Naive B cell (primary cell): Measurements from ENCODE around the gene CTRL. TPM values are rescaled to one million over a fixed set of nuclear protein-coding genes. Genes with fewer than 3 reads are reported as not detected.
A peak's percentile ranks its signal among the peaks of the same experiment; 100 is the strongest.

Source experiments
- ATAC-seq, 2 donors: fragments of 150-1000 bp; cut with Tn5 transposase; 2 replicates each; pipeline ENCODE4 v1.10.0; 2021; ENCODE audit warnings: low read depth in 2 of 2, mild to moderate bottlenecking in 2 of 2, moderate library complexity in 2 of 2
- DNase-seq: peaks from one replicate; pipeline ENCODE4 v3.0.0; 2022
- H3K27ac Mint-ChIP-seq, 6 donors: one replicate each; pipeline ENCODE4 v1.8.0; 2020 to 2022; ENCODE audit warnings: mild to moderate bottlenecking in 6 of 6, mixed read lengths in 6 of 6, moderate library complexity in 5 of 6, inconsistent platforms in 2 of 6
- H3K27me3 Mint-ChIP-seq, 3 donors: one replicate each; pipeline ENCODE4 v1.8.0; 2021 to 2022; ENCODE audit warnings: mixed read lengths in 3 of 3, mild to moderate bottlenecking in 1 of 3
- H3K36me3 Mint-ChIP-seq, 2 donors: one replicate each; pipeline ENCODE4 v1.8.0; 2020 to 2022; ENCODE audit warnings: mixed read lengths in 2 of 2, inconsistent platforms in 1 of 2, mild to moderate bottlenecking in 1 of 2
- H3K4me1 Mint-ChIP-seq, 3 donors: one replicate each; pipeline ENCODE4 v1.8.0; 2020 to 2022; ENCODE audit warnings: mixed read lengths in 3 of 3, inconsistent platforms in 1 of 3, mild to moderate bottlenecking in 1 of 3, moderate library complexity in 1 of 3
- H3K4me3 Mint-ChIP-seq, 8 donors: one replicate each; pipeline ENCODE4 v1.8.0; 2020 to 2022; ENCODE audit warnings: mild to moderate bottlenecking in 8 of 8, mixed read lengths in 8 of 8, moderate library complexity in 8 of 8, inconsistent platforms in 2 of 8
- H3K9me3 Mint-ChIP-seq, 7 donors: one replicate each; pipeline ENCODE4 v1.8.0; 2020 to 2022; ENCODE audit warnings: mixed read lengths in 7 of 7, mild to moderate bottlenecking in 5 of 7, inconsistent platforms in 2 of 7, moderate library complexity in 1 of 7
- polyA plus RNA-seq, 6 donors: library from polyadenylated mRNA; unstranded; fragments of 300-500 nt; fragmentation: Illumina TruSeq; gene quantifications; one replicate each; pipeline ENCODE4 v1.2.3, GENCODE V29; 2021; ENCODE audit warnings: low read depth in 6 of 6

Gene CTRL
- polyA plus RNA-seq, 6 donors from 2014 or later = 0.65 to 3.2 (median 1.3) TPM

- no peak for ATAC-seq
- H3K27me3 Mint-ChIP-seq = no peaks in the 10 kb centered on the region
- H3K4me3 Mint-ChIP-seq = no peak overlapping the region
- H3K9me3 Mint-ChIP-seq = no peaks in the 10 kb centered on the region
- no peak for DNase-seq
- no peaks in the 10 kb centered on the region for H3K4me1 Mint-ChIP-seq
- no peaks in the 10 kb centered on the region for H3K36me3 Mint-ChIP-seq
- peak overlapping the region in 1 of 6 donors; percentile 37 for H3K27ac Mint-ChIP-seq
Observed at GRCh38 chr16:67953641-67954375, 22.1 kb upstream of the CTRL start.

DNA sequence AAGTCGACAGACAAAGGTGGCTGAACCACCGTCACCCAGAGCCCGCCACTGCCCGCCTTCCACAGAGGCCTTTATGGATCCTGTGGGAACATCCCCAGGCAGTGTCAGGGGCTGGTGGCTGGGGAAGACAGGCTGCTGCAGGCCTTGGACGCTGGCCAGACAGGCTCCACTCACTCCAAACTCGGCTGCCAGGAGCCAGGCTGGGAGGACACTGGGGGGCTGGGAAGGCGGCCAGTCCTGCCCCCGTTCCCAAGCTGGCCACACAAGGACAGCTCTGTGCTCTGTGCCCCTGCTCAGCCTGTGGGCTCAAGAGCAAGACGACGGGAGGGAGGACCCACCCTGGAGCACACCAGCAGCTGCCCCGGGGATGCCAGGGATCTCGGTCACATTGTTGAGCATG lies 19.8 kb upstream of the CTRL start:
- no peak overlapping the region for H3K27ac Mint-ChIP-seq
- no peaks in the 10 kb centered on the region for H3K4me1 Mint-ChIP-seq
- no peak for ATAC-seq
- DNase-seq = no peak
- H3K36me3 Mint-ChIP-seq = no peaks in the 10 kb centered on the region
- no peak overlapping the region for H3K4me3 Mint-ChIP-seq
- no peaks in the 10 kb centered on the region for H3K27me3 Mint-ChIP-seq
- no peaks in the 10 kb centered on the region for H3K9me3 Mint-ChIP-seq

GRCh38 chr16:67950335-67950843 lies 18.7 kb upstream of the CTRL start:
- H3K4me1 Mint-ChIP-seq = no peaks in the 10 kb centered on the region
- H3K27ac Mint-ChIP-seq = no peak overlapping the region
- DNase-seq (no peak), ATAC-seq (no peak)
- no peaks in the 10 kb centered on the region for H3K36me3 Mint-ChIP-seq
- no peaks in the 10 kb centered on the region for H3K27me3 Mint-ChIP-seq
- no peaks in the 10 kb centered on the region for H3K9me3 Mint-ChIP-seq
- no peak overlapping the region for H3K4me3 Mint-ChIP-seq

DNA sequence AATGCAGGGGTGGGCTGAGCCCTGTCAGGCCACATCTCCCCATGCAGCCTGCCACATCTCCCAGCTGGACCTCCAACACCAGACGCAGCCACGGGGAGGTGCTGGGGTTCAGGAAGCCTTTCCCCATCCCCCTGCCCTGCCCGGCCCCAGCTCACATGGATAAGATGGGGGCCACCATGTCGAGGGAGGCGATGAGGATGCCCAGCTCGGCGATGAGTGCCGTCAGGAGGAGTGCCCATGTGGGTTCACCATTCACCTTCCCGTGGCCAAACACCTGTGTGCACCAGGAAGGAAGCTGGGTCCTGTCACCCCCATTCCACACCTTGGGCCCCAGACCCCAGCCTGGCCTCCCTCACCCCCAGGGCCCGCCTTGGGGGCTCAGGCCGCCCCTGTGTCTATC lies 18.0 kb upstream of the CTRL start:
- H3K4me3 Mint-ChIP-seq = no peak overlapping the region

GRCh38 chr16:67948015-67948414 lies 16.4 kb upstream of the CTRL start:
- ATAC-seq = no peak
- DNase-seq = no peak
- Mint-ChIP-seq H3K4me1 (peaks cover 0 to 2% (median 0%) of the 10 kb centered on the region in 3 donors), H3K4me3 (peak overlapping the region in 1 of 8 donors; percentile 40), H3K36me3 (no peaks in the 10 kb centered on the region), H3K27ac (no peak overlapping the region), H3K27me3 (no peaks in the 10 kb centered on the region), H3K9me3 (no peaks in the 10 kb centered on the region)

More for the DNA sequence above, 18.0 kb upstream of the CTRL start:
- no peaks in the 10 kb centered on the region for H3K9me3 Mint-ChIP-seq
- DNase-seq (no peak), ATAC-seq (no peak)
- no peaks in the 10 kb centered on the region for H3K27me3 Mint-ChIP-seq
- H3K36me3 Mint-ChIP-seq = no peaks in the 10 kb centered on the region
- no peak overlapping the region for H3K27ac Mint-ChIP-seq
- H3K4me1 Mint-ChIP-seq = no peaks in the 10 kb centered on the region

- no peak overlapping the region for H3K4me3 Mint-ChIP-seq
- no peaks in the 10 kb centered on the region for H3K36me3 Mint-ChIP-seq
- no peak overlapping the region for H3K27ac Mint-ChIP-seq
- no peaks in the 10 kb centered on the region for H3K9me3 Mint-ChIP-seq
- DNase-seq (no peak), ATAC-seq (no peak)
- no peaks in the 10 kb centered on the region for H3K27me3 Mint-ChIP-seq
- peaks cover 0 to 4% (median 3%) of the 10 kb centered on the region in 3 donors for H3K4me1 Mint-ChIP-seq
Observed at GRCh38 chr16:67946966-67947558, 15.4 kb upstream of the CTRL start.

GRCh38 chr16:67946128-67946569 lies 14.5 kb upstream of the CTRL start:
- H3K27ac Mint-ChIP-seq = peak overlapping the region in 1 of 6 donors; percentile 27
- peaks cover 0 to 9% (median 3%) of the 10 kb centered on the region in 3 donors for H3K4me1 Mint-ChIP-seq
- DNase-seq (no peak), ATAC-seq (no peak)
- H3K27me3 Mint-ChIP-seq = no peaks in the 10 kb centered on the region
- no peak overlapping the region for H3K4me3 Mint-ChIP-seq
- H3K36me3 Mint-ChIP-seq = no peaks in the 10 kb centered on the region
- H3K9me3 Mint-ChIP-seq = no peaks in the 10 kb centered on the region

- DNase-seq = no peak
- no peaks in the 10 kb centered on the region for H3K36me3 Mint-ChIP-seq
- ATAC-seq = no peak
- H3K9me3 Mint-ChIP-seq = no peaks in the 10 kb centered on the region
- H3K4me1 Mint-ChIP-seq = peaks cover 0 to 15% (median 3%) of the 10 kb centered on the region in 3 donors
- no peak overlapping the region for H3K4me3 Mint-ChIP-seq
- H3K27me3 Mint-ChIP-seq = no peaks in the 10 kb centered on the region
- H3K27ac Mint-ChIP-seq = peak overlapping the region in 1 of 6 donors; percentile 27
Observed at GRCh38 chr16:67945392-67945933, 13.8 kb upstream of the CTRL start.

DNA sequence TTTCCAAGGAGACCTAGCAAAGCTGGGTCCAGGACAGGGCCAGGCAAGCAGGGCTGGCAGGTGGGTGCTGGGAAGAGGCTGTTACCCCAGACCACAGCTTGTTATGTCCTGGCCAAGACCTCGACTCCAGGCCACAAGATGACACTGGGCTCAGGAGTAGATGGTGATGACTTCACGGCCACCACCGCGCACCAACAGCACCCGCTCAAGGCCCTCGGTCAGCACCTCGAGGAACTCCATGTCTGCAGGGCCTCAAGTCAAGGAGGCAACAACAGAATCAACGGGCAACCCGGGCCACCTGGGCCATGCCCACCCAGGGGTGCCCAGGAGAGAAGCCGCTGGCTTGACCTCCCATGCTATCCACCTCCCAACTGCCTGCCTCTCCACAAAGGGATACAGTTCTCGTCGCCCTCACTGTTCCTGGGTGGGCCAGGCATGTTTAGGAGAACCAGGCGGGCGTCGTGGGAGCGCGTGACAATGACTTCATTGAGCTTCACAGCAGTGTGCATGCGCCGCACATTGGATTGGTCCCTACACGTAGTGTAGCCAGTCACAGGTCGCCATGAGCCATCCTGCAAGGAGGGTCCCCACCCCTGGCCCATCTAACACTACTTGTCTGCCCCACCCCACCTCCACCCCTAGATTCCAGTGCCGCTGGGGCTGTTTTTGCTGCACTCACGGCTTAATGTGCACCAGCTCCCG lies 13.2 kb upstream of the CTRL start:
- Mint-ChIP-seq H3K4me3 (no peak overlapping the region), H3K9me3 (no peaks in the 10 kb centered on the region), H3K27ac (peak overlapping the region in 1 of 6 donors; percentile 36), H3K36me3 (no peaks in the 10 kb centered on the region), H3K27me3 (no peaks in the 10 kb centered on the region), H3K4me1 (peaks cover 4 to 20% (median 9%) of the 10 kb centered on the region in 3 donors)
- no peak for DNase-seq
- no peak for ATAC-seq

DNA sequence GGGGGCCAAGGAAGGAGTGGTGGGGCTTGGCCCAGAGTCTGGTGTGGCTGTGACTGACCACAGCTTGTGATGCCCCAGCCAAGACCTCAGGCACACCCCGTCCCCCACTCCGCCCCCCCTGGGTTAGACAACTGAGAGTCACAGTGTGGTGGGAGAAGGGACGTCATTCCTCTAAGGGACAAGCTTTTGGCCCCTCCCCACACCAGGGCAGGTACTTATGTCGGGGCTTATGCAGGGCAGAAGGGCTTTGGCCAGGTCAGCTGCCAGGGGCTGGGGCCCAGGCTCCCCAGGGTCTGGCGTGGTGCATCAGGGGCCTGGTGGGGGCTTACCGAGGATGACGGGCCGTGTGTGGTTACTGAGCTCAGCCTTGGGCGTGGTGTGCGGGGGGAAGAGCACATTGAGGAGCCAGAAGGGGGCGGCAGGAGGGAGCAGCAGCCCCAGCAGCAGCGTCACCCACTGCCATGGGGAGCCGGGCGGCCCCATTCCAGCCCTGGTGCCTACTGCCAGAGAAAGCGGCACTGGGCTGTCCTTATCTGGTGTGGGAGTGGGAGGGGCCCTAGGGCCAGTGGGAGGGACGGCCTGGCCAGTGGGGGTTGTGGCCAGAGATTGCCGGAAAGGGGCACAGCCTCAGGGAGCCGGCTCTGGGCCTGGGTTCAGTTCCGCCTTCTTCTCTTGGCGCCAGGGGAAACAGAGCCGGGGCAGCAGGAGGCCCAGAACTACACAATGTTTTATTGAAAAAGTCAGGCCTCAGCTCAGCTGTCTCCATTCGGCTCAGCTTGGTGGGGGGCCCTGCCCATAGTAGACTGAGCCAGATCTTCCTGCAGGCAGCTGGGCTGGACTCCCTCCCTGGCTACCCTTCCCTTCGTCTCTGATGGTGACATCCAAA lies 12.2 kb upstream of the CTRL start, which contains the start of gene LCAT:
TSS of gene LCAT (minus strand) at position 502 of the 886 bp plus-strand sequence. CDS start at position 483, 19 bp downstream.
- Mint-ChIP-seq H3K9me3 (no peaks in the 10 kb centered on the region), H3K4me3 (no peak within 1 kb of the TSS), H3K4me1 (peaks cover 7 to 23% (median 12%) of the 10 kb centered on the region in 3 donors), H3K36me3 (no peaks in the 10 kb centered on the region), H3K27me3 (no peaks in the 10 kb centered on the region), H3K27ac (peak within 1 kb of the TSS in 1 of 6 donors; percentile 36)
- ATAC-seq (no peak), DNase-seq (no peak)

GRCh38 chr16:67943256-67943618 lies 11.6 kb upstream of the CTRL start:
- peaks cover 7 to 24% (median 12%) of the 10 kb centered on the region in 3 donors for H3K4me1 Mint-ChIP-seq

GRCh38 chr16:67942510-67943255 lies 11.0 kb upstream of the CTRL start:
- Mint-ChIP-seq H3K9me3 (no peaks in the 10 kb centered on the region), H3K36me3 (no peaks in the 10 kb centered on the region), H3K4me1 (peaks cover 7 to 24% (median 12%) of the 10 kb centered on the region in 3 donors), H3K27ac (no peak overlapping the region), H3K27me3 (no peaks in the 10 kb centered on the region), H3K4me3 (no peak overlapping the region)
- ATAC-seq (no peak), DNase-seq (no peak)

More at GRCh38 chr16:67943256-67943618, 11.6 kb upstream of the CTRL start:
- no peaks in the 10 kb centered on the region for H3K36me3 Mint-ChIP-seq
- no peaks in the 10 kb centered on the region for H3K27me3 Mint-ChIP-seq
- H3K9me3 Mint-ChIP-seq = no peaks in the 10 kb centered on the region
- H3K4me3 Mint-ChIP-seq = no peak overlapping the region
- ATAC-seq (no peak), DNase-seq (no peak)
- H3K27ac Mint-ChIP-seq = no peak overlapping the region
